GM21825 (cell line): ENCODE measurements around the gene GSDMA.
"Not testable (repeated sequence)": the region's sequence is repeated elsewhere in the genome, so short reads cannot be mapped to it uniquely, and the experiment has no call there.

Source experiments
- ATAC-seq: cut with Tn5 transposase; IDR thresholded peaks from one replicate; pipeline ENCODE4 v1.9.1; 2021; ENCODE audit warnings: mild to moderate bottlenecking, moderate library complexity; ENCODE audit not compliant: unreplicated experiment

GSDMA gene

DNA sequence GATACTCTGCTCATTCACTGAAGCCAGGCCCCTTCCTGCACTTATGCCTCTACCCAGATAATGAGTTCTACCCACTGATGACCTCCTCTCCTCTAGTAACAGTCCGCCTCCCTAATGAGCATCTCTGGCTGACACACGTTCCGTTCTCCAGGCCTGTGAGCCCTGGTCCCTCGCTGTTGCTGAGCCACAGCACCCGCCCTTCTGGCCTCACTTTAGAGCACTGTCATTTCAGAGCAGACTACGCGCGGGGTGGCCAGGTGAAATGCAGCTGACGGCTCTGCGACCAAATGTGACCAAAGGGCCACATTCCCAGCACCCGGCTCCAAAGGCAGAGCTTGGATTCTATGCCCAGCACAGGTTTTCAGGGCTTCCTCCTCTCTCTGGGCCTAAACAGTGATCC, 31.6 kb downstream of the GSDMA start:
- no peak for ATAC-seq

DNA sequence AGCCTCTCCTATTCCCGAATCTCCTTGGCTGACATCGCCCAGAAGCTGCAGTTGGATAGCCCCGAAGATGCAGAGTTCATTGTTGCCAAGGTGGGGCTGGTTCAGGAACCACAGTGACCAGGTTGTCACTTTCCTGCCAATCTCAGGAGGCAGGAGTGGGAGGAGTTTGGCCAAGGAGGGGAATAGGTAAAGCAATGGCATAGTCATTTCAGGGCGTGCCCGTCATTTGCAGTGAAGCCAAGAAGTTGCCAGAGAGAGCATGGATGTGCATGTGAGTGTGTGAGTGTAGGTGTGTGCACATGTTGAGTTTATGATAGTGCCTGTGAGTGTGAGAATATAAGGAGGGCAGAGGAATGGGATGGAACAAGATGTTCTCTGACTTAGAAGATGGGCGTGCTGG, 32.6 kb downstream of the GSDMA start:
- no peak for ATAC-seq

DNA sequence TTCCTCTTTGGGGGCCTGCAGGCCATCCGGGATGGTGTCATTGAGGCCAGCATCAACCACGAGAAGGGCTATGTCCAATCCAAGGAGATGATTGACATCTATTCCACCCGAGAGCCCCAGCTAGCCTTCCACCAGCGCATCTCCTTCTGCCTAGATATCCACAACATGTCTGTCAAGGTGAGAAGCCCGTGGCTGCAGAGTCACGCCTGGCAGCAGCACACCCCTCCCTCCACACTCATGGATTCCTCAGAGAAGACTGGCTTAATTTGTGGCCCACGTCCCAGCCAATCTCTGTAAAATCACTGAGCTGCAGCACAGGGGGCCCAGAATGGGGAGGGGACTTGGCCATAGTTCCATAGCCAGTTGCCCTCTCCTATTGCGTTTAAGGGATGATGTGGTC, 33.4 kb downstream of the GSDMA start:
- no peak for ATAC-seq

DNA sequence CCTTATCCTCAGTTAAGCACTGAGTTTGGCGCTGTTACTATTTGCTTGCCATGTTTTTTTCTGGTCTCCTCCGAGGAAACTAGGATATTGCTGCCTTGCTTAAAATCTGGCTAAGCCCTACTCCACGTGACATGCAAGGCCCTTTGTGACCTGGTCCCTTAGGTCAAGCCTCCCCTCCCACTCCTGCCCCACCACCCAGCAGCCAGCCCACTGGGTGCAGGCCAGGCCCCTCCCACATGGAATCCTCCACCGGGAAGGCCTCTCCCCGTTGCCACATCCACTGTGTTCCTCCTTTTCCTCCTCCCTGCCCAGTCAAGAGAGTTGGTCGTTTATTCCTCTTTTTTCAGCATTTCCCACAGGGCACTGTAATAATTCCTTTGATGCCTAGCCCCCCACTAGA, 34.0 kb downstream of the GSDMA start:
- no peak for ATAC-seq

DNA sequence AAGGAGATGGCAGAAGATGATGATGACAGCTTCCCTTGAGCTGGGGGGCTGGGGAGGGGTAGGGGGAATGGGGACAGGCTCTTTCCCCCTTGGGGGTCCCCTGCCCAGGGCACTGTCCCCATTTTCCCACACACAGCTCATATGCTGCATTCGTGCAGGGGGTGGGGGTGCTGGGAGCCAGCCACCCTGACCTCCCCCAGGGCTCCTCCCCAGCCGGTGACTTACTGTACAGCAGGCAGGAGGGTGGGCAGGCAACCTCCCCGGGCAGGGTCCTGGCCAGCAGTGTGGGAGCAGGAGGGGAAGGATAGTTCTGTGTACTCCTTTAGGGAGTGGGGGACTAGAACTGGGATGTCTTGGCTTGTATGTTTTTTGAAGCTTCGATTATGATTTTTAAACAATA, 34.7 kb downstream of the GSDMA start:
- ATAC-seq: no peak

DNA sequence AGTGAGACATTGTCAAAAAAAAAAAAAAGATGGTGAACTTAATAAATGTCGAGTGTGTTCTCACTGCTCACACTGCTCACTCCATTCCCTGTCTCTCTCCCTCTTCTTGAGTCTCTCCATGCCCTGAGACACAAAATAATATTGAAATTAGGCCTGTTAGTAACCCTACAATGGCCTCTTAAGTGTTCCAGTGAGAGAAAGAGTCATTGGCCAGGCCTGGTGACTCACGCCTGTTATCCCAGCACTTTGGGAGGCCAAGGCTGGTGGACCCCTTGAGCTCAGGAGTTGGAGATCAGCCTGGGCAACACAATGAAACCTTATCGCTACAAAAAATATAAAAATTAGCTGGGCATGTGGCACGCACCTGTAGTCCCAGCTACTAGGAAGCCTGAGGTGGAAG, 36.3 kb downstream of the GSDMA start:
- ATAC-seq: no peak

DNA sequence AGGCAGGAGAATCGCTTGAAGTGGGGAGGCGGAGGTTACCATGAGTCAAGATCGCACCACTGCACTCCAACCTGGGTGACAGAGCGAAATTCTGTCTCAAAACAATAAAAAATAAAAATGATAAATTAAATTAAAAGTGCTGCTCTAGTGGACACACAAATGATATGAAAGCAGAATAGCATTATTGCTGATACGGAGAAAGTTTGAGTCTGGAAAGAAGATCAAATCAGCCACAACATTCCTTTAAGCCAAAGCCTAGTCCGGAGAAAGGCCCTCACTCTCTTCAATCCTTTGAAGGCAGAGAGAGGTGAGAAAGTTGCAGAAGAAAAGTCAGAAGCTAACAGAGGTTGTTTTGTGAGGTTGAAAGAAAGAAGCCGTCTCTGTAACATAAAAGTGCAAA, 37.4 kb downstream of the GSDMA start:
- no peak for ATAC-seq

DNA sequence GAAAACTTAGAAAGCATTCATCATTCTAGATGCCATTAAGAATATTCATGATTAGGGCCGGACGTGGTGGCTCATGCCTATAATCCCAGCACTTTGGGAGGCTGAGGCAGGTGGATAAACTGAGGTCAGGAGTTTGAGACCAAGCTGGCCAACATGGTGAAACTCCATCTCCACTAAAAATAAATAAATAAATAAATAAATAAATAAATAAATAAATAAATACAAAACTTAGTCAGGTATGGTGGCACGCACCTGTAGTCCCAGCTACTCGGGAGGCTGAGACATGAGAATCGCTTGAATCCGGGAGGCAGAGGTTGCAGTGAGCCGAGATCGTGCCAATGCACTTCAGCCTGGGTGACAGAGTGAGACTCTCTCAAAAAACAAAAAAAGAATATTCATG, 38.5 kb downstream of the GSDMA start:
- not testable (repeated sequence) for ATAC-seq

DNA sequence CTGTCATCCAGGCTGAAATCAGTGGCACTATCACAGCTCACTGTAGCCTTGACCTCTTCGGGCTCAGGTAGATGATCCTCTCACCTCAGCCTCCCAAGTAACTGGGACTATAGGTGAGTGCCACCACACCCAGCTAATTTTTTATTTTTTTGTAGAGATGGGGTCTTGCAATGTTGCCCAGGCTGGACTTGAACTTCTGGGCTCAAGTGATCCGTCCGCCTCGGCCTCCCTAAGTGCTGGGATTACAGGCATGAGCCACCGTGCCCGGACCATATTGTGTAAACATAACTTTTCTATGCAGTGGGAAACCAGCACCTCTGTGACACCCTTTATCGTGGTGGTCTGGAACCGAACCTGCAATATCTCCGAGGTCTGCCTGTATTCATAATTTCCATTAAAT, 41.3 kb downstream of the GSDMA start:
- ATAC-seq: no peak

DNA sequence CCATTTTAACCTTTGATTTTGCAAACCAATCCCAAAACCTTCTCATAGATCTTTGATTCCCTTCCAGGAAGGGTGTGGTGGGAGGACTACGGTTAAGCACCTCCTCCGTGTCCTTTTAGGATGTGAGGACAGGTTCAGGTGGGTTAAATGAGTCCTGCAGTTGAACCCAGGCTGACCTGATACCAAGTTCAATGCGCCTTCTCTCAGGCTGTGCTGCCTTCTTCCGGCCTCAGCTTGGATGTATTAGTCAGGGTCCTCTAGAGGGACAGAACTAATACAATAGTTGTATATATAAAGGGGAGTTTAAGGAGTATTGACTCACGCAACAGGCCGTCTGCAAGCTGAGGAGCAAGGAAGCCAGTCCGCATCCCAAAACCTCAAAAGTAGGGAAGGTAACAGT, 41.9 kb downstream of the GSDMA start:
- ATAC-seq: no peak

DNA sequence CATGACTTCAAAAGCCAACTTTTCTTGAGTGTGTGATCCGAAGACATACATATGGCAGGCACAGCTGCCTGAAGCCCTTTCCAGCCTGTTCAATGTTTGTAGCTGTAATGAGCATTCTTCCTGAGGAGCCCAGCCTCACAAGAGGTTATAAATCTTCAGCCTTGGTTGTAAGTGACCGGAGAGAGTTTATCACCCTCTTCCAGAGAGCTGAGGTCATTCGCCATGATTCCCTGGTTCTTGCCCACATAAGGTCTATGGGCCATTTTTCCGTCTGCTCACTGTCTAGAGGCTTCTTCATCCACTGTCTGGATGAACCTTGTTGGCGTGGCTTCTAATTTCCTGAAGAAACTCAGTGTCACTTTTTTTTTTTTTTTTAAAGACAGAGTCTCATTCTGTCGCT, 42.7 kb downstream of the GSDMA start:
- ATAC-seq: no peak

DNA sequence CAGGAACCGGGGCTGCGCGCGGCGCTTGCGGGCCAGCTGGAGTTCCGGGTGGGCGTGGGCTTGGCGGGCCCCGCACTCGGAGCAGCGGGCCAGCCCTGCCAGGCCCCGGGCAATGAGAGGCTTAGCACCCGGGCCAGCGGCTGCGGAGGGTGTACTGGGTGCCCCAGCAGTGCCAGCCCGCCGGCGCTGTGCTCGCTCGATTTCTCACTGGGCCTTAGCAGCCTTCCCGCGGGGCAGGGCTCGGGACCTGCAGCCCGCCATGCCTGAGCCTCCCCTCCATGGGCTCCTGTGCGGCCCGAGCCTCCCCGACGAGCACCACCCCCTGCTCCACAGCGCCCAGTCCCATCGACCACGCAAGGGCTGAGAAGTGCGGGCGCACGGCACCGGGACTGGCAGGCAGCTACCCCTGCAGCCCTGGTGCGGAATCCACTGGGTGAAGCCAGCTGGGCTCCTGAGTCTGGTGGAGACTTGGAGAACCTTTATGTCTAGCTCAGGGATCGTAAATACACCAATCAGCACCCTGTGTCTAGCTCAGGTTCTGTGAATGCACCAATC, 48.2 kb downstream of the GSDMA start:
- ATAC-seq: not testable (repeated sequence)

DNA sequence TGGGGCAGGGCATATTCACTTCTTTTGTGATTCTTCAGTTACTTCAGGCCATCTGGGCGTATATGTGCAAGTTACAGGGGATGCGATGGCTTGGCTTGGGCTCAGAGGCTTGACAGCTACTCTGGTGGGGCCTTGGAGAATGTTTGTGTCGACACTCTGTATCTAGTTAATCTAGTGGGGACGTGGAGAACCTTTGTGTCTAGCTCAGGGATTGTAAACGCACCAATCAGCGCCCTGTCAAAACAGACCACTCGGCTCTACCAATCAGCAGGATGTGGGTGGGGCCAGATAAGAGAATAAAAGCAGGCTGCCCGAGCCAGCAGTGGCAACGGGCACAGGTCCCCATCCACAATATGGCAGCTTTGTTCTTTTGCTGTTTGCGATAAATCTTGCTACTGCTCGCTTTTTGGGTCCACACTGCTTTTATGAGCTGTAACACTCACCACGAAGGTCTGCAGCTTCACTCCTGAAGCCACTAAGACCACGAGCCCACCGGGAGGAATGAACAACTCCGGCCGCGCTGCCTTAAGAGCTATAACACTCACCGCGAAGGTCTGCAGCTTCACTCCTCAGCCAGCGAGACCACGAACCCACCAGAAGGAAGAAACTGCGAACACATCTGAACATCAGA, 49.3 kb downstream of the GSDMA start:
- not testable (repeated sequence) for ATAC-seq

DNA sequence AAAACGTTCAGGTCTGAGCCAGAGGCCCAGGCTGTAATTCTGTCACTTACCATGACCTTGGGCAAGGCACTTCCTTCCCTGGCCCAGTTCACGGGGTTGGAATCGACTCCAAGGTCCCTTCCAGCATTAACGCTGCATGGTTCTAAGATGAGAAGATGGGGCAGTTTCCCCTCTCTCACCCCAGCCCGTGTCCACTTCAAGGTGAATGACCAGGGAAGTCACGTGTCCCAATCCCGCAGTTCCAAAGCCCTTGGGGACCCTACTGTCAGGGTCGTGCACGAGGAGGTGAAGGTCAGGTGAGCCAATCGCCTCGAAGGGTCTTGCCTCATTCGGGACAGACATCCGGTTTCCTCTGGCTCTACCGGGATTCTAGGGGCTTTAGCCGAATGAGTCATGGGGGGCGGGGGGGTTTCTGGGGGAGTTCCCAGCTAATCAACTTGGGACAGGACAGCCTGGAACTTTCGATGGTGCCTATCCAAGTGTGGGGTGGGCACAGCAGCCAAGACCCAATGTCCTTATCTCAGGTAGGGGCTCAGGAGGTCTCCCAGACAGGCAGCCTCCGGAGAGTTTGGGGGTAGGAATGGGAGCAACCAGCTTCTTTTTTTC, 51.7 kb downstream of the GSDMA start:
- ATAC-seq: no peak

DNA sequence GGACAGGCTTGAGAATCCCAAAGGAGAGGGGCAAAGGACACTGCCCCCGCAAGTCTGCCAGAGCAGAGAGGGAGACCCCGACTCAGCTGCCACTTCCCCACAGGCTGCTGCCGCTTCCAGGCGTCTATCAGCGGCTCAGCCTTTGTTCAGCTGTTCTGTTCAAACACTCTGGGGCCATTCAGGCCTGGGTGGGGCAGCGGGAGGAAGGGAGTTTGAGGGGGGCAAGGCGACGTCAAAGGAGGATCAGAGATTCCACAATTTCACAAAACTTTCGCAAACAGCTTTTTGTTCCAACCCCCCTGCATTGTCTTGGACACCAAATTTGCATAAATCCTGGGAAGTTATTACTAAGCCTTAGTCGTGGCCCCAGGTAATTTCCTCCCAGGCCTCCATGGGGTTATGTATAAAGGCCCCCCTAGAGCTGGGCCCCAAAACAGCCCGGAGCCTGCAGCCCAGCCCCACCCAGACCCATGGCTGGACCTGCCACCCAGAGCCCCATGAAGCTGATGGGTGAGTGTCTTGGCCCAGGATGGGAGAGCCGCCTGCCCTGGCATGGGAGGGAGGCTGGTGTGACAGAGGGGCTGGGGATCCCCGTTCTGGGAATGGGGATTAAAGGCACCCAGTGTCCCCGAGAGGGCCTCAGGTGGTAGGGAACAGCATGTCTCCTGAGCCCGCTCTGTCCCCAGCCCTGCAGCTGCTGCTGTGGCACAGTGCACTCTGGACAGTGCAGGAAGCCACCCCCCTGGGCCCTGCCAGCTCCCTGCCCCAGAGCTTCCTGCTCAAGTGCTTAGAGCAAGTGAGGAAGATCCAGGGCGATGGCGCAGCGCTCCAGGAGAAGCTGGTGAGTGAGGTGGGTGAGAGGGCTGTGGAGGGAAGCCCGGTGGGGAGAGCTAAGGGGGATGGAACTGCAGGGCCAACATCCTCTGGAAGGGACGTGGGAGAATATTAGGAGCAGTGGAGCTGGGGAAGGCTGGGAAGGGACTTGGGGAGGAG, 52.5 kb downstream of the GSDMA start, which contains the start of gene CSF3:
Gene CSF3, plus strand, starts transcription at position 436 of the 993 bp plus-strand sequence. Its CDS starts 35 bp downstream, at position 471.
- no peak for ATAC-seq

DNA sequence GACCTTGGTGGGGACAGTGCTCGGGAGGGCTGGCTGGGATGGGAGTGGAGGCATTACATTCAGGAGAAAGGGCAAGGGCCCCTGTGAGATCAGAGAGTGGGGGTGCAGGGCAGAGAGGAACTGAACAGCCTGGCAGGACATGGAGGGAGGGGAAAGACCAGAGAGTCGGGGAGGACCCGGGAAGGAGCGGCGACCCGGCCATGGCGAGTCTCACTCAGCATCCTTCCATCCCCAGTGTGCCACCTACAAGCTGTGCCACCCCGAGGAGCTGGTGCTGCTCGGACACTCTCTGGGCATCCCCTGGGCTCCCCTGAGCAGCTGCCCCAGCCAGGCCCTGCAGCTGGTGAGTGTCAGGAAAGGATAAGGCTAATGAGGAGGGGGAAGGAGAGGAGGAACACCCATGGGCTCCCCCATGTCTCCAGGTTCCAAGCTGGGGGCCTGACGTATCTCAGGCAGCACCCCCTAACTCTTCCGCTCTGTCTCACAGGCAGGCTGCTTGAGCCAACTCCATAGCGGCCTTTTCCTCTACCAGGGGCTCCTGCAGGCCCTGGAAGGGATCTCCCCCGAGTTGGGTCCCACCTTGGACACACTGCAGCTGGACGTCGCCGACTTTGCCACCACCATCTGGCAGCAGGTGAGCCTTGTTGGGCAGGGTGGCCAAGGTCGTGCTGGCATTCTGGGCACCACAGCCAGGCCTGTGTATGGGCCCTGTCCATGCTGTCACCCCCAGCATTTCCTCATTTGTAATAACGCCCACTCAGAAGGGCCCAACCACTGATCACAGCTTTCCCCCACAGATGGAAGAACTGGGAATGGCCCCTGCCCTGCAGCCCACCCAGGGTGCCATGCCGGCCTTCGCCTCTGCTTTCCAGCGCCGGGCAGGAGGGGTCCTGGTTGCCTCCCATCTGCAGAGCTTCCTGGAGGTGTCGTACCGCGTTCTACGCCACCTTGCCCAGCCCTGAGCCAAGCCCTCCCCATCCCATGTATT, 53.5 kb downstream of the GSDMA start:
- no peak for ATAC-seq

DNA sequence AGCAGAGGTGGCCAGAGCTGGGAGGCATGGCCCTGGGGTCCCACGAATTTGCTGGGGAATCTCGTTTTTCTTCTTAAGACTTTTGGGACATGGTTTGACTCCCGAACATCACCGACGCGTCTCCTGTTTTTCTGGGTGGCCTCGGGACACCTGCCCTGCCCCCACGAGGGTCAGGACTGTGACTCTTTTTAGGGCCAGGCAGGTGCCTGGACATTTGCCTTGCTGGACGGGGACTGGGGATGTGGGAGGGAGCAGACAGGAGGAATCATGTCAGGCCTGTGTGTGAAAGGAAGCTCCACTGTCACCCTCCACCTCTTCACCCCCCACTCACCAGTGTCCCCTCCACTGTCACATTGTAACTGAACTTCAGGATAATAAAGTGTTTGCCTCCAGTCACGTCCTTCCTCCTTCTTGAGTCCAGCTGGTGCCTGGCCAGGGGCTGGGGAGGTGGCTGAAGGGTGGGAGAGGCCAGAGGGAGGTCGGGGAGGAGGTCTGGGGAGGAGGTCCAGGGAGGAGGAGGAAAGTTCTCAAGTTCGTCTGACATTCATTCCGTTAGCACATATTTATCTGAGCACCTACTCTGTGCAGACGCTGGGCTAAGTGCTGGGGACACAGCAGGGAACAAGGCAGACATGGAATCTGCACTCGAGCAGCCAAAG, 54.7 kb downstream of the GSDMA start:
- ATAC-seq: no peak

DNA sequence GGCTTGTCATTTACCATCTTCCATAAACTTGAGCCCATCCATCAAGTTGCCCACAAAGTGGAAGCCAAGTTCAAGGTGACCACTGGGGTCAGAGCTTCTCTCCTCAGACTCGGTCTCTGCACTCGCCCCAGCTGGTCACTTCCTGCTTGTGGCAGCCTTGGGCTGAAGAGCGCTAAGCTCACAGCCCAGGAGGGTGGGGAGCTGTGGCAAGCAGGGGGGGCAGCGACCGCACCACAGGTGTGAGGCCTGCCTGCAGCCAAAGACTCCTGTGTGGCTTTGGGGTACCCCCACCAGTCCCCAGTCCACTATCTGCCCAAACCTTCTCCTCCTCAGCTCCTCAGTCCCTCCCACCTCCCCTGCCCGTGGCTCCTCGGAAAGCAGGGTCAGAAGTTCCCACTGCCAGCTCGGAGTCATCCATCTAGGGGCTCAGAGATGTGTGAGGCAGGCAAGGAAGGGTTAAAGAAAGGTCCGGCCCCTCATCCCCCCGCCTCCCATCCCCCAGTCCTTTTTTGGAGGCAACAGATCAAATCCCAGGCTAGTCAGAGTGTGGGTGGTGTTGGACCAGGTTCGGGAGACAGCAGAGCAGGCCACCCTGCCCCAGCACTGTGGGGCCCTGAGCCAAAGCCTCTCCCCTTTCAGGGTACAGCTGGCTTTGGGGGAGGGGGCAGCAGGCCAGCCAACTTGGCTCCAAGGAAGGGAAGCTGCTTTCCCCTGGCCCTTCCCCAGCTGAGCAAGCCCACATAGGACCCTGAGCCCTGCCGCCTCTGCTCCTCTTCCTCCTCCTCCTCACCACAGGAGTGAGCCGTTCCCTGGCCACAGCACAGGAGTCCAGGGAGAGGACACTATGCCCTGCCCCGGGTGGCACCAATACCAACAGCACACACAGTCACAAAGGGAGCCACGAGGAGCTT, 55.7 kb downstream of the GSDMA start:
- no peak for ATAC-seq
